ENCODE data around the gene SH3YL1. TPM values are rescaled to one million over a fixed set of nuclear protein-coding genes. Genes with fewer than 3 reads are reported as not detected.

The SH3YL1 gene
- total and polyA plus RNA-seq, 4 donors, result 35.1 to 121 (median 54.3) TPM

DNA sequence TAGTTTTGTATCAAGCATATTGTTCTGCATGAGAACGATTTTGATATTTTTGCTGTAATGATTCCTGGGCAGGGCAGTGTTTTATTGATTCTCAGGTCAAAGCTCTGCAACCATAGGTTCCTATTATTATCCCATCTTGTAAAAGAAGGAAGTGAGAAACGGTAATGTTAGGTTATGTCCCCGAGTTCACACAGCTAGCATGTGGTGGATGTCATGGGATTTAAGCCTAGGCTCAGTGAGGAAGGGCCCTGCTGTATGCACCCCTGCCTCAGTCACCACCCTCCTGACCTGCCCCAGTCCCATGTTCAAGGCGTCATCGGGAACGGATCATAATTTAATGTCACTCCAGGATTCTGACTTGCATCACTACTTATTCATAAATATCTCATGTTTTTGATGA is 11.6 kb upstream of the SH3YL1 start:
- TF ChIP-seq, protein P1, sequence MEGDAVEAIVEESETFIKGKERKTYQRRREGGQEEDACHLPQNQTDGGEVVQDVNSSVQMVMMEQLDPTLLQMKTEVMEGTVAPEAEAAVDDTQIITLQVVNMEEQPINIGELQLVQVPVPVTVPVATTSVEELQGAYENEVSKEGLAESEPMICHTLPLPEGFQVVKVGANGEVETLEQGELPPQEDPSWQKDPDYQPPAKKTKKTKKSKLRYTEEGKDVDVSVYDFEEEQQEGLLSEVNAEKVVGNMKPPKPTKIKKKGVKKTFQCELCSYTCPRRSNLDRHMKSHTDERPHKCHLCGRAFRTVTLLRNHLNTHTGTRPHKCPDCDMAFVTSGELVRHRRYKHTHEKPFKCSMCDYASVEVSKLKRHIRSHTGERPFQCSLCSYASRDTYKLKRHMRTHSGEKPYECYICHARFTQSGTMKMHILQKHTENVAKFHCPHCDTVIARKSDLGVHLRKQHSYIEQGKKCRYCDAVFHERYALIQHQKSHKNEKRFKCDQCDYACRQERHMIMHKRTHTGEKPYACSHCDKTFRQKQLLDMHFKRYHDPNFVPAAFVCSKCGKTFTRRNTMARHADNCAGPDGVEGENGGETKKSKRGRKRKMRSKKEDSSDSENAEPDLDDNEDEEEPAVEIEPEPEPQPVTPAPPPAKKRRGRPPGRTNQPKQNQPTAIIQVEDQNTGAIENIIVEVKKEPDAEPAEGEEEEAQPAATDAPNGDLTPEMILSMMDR (IDR thresholded peaks at IDR 0.05; ENCODE audit: control extremely low read depth, extremely low read depth), result no peak
- Histone ChIP-seq H3K9ac (ENCODE audit: insufficient read depth in 1 of 2, low read length in 2 of 2) (no peak overlapping the region), H3K4me3 (no peak overlapping the region), H3K27ac (ENCODE audit: low read depth in 1 of 2, low read length in 1 of 2) (no peak overlapping the region), H3K27me3 (ENCODE audit: control insufficient read depth in 3 of 3, insufficient read depth in 3 of 3, low read length in 2 of 3) (no peaks in the 10 kb centered on the region), H3K36me3 (ENCODE audit: control insufficient read depth in 4 of 4, insufficient read depth in 4 of 4, low read length in 4 of 4) (peaks cover 16 to 28% (median 26%) of the 10 kb centered on the region in 4 donors), H3K4me1 (ENCODE audit: control insufficient read depth in 5 of 5, insufficient read depth in 5 of 5, low read length in 5 of 5) (peaks cover 3 to 20% (median 6%) of the 10 kb centered on the region in 5 donors), H3K9me3 (ENCODE audit: control insufficient read depth in 4 of 4, insufficient read depth in 3 of 4, low read length in 3 of 4) (no peaks in the 10 kb centered on the region)
- WGBS, 2 donors, result 79 to 81% methylated on average over 6 of the region's 6 CpGs
- ATAC-seq (ENCODE audit: insufficient read depth, low FRiP score) (no peak), DNase-seq (no peak)

DNA sequence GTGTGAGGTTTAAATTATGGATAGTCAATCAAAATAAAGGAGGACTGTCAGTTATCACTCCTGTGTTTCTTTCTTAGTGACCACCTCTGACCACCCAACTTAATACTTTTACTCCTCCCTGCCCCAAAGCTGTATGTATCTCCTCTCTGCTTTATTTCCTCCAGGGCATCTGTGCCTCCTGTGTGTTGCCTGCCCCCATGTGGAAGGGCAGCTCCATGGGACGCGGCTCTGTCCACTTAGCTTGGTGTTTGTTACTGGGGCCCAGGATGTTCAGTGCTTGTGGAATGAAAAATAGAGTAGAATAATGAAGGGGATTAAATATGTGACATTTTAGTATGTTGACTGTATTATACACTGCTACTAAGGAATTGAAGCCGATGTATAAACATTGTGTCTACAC is 10.7 kb upstream of the SH3YL1 start:
- no peak for ATAC-seq (ENCODE audit: insufficient read depth, low FRiP score)

DNA sequence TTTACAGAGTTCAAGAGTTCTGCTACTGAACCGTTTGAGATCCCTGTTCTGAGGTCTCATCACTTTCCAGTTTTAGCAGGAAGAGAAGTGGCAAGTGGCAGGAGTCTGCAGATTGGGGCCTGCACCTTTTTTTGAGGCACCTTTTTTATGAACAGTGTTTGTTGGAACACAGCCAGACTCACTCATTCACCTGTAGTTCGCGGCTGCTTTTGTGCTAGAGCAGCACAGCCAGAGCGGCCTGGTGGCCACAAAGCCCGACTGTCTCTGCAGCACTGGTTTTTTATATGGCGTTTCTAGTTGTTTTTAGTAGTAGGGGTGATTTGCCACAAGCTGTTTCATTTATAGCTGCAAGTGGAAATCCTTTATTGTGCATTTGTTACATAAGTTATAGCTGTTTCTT is 9.5 kb upstream of the SH3YL1 start:
- DNase-seq (peak in 2 of 3 donors; percentile 52 to 71), ATAC-seq (ENCODE audit: insufficient read depth, low FRiP score) (no peak)
- no peaks in the 10 kb centered on the region for H3K9me3 ChIP-seq (ENCODE audit: control insufficient read depth in 4 of 4, insufficient read depth in 3 of 4, low read length in 3 of 4)
- peaks cover 0 to 20% (median 8%) of the 10 kb centered on the region in 5 donors for H3K4me1 ChIP-seq (ENCODE audit: control insufficient read depth in 5 of 5, insufficient read depth in 5 of 5, low read length in 5 of 5)
- WGBS, 2 donors, result 55 to 66% methylated on average over 6 of the region's 6 CpGs
- no peak overlapping the region for H3K27ac ChIP-seq (ENCODE audit: low read depth in 1 of 2, low read length in 1 of 2)
- H3K4me3 ChIP-seq, result no peak overlapping the region
- no peaks in the 10 kb centered on the region for H3K27me3 ChIP-seq (ENCODE audit: control insufficient read depth in 3 of 3, insufficient read depth in 3 of 3, low read length in 2 of 3)
- H3K9ac ChIP-seq (ENCODE audit: insufficient read depth in 1 of 2, low read length in 2 of 2), result no peak overlapping the region
- TF ChIP-seq, protein P1 (IDR thresholded peaks at IDR 0.05; ENCODE audit: control extremely low read depth, extremely low read depth), result no peak
- H3K36me3 ChIP-seq (ENCODE audit: control insufficient read depth in 4 of 4, insufficient read depth in 4 of 4, low read length in 4 of 4), result peaks cover 14 to 21% (median 19%) of the 10 kb centered on the region in 4 donors

More for the DNA sequence above, 10.7 kb upstream of the SH3YL1 start:
- 93 to 98% methylated on average over 3 of the region's 3 CpGs for WGBS, 2 donors
- Histone ChIP-seq H3K27ac (ENCODE audit: low read depth in 1 of 2, low read length in 1 of 2) (no peak overlapping the region), H3K4me3 (no peak overlapping the region), H3K9ac (ENCODE audit: insufficient read depth in 1 of 2, low read length in 2 of 2) (no peak overlapping the region), H3K27me3 (ENCODE audit: control insufficient read depth in 3 of 3, insufficient read depth in 3 of 3, low read length in 2 of 3) (no peaks in the 10 kb centered on the region), H3K4me1 (ENCODE audit: control insufficient read depth in 5 of 5, insufficient read depth in 5 of 5, low read length in 5 of 5) (peaks cover 3 to 20% (median 6%) of the 10 kb centered on the region in 5 donors), H3K9me3 (ENCODE audit: control insufficient read depth in 4 of 4, insufficient read depth in 3 of 4, low read length in 3 of 4) (no peaks in the 10 kb centered on the region), H3K36me3 (ENCODE audit: control insufficient read depth in 4 of 4, insufficient read depth in 4 of 4, low read length in 4 of 4) (peaks cover 16 to 25% (median 23%) of the 10 kb centered on the region in 4 donors)
- TF ChIP-seq, protein P1 (IDR thresholded peaks at IDR 0.05; ENCODE audit: control extremely low read depth, extremely low read depth), result no peak
- DNase-seq, result no peak

DNA sequence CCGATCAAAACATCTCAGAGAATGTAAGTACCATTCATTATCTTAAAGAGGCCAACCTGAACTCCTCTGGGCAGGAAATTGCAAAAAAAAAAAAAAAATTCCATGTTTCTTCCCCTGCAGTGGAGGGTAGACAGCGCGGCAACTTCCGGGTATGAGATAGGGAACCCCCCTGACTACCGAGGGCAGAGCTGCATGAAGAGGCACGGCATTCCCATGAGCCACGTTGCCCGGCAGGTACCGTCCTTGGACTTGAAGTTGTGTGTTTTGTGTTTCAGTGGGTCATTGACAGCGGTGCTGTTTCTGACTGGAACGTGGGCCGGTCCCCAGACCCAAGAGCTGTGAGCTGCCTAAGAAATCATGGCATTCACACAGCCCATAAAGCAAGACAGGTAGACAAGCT is 8.1 kb upstream of the SH3YL1 start:
- DNase-seq (no peak), ATAC-seq (ENCODE audit: insufficient read depth, low FRiP score) (no peak)
- Histone ChIP-seq H3K9me3 (ENCODE audit: control insufficient read depth in 4 of 4, insufficient read depth in 3 of 4, low read length in 3 of 4) (no peaks in the 10 kb centered on the region), H3K27me3 (ENCODE audit: control insufficient read depth in 3 of 3, insufficient read depth in 3 of 3, low read length in 2 of 3) (no peaks in the 10 kb centered on the region), H3K4me1 (ENCODE audit: control insufficient read depth in 5 of 5, insufficient read depth in 5 of 5, low read length in 5 of 5) (peaks cover 0 to 20% (median 8%) of the 10 kb centered on the region in 5 donors), H3K4me3 (no peak overlapping the region), H3K36me3 (ENCODE audit: control insufficient read depth in 4 of 4, insufficient read depth in 4 of 4, low read length in 4 of 4) (peaks cover 8 to 13% (median 11%) of the 10 kb centered on the region in 4 donors), H3K9ac (ENCODE audit: insufficient read depth in 1 of 2, low read length in 2 of 2) (no peak overlapping the region), H3K27ac (ENCODE audit: low read depth in 1 of 2, low read length in 1 of 2) (peak overlapping the region in 1 of 2 donors; percentile 35)
- TF ChIP-seq, protein P1 (IDR thresholded peaks at IDR 0.05; ENCODE audit: control extremely low read depth, extremely low read depth), result no peak
- 75 to 87% methylated on average over 12 of the region's 12 CpGs for WGBS, 2 donors

Data from lung (tissue), 12 donors.